Esophagus squamous epithelium (tissue), 4 donors: Measurements from ENCODE around the gene INSL3.

ENCODE experiments used
- CTCF ChIP-seq, 6 experiments: fragments of 450-650 bp in 4 of 6; fragments of 200-600 bp in 2 of 6; sonication (generic) in 2 of 6; IDR thresholded peaks; one replicate each; pipeline ENCODE4 v1.5.1; 2016 to 2019; ENCODE audit warnings: antibody characterized with exemption in 6 of 6, mild to moderate bottlenecking in 4 of 6, moderate library complexity in 4 of 6
- POLR2A ChIP-seq, 4 donors: fragments of 450-650 bp; IDR thresholded peaks; one replicate each; pipeline ENCODE4 v1.6.1; 2017; ENCODE audit warnings: antibody characterized with exemption in 4 of 4, mild to moderate bottlenecking in 4 of 4, moderate library complexity in 3 of 4

DNA sequence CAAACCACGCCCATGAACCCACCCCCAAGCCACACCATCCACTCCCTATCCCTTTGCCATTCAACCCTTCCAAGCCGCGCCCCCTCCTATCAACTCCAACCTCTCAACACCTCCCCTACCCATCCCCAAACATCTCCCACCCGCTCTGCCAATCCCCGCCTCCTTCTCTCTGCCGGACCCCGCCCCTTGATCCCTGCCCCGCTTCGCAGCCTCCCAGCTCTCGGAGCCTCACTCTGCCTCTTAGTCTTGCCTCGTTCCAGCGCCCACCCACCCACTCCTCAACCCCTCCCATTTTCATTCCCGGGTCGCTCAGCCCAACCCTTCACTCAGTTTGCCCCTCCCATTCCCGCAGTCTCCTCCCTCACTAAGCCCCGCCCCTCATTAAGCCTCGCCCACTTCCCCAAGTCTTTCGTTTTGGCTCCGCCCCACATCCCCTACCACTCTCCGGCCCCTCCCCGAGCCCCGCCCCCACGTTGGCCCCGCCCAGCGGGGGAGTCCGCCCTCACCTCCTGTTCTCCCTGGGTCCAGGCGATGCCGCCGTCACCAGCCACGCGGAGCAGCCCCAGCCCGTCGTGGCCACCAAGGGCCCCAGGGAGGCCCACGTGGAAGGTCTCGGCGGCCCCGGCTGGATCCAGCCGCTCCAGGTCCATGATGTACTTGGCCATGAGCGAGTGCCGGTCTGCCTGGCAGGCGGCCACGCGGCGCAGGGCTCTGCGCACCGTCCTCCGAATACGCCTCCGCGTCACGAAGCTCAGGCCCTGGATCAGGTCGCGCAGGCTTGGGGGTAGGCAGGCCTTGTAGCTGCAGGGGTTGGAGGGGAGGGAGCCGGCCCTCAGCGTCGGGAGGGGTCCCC, 20.7 kb upstream of the INSL3 start:
- TF ChIP-seq CTCF (IDR thresholded peaks at IDR 0.05) (no peak), POLR2A (IDR thresholded peaks at IDR 0.05) (no peak)
